DND-41 (cell line): ENCODE results near the gene AUTS2.

Experiments
- EZH2 ChIP-seq: IDR thresholded peaks from 3 replicates; pipeline ENCODE4 v1.6.1; 2012; ENCODE audit warnings: borderline replicate concordance, low read depth, mild to moderate bottlenecking, moderate library complexity, low read length, inconsistent platforms; ENCODE audit not compliant: severe bottlenecking
- TF ChIP-seq, protein P1 (sequence below): IDR thresholded peaks from 2 replicates; pipeline ENCODE4 v1.5.1; 2012; ENCODE audit warnings: borderline replicate concordance, low read length, moderate library complexity, mild to moderate bottlenecking; ENCODE audit not compliant: poor library complexity, severe bottlenecking; ENCODE audit errors: extremely low read depth

DNA sequence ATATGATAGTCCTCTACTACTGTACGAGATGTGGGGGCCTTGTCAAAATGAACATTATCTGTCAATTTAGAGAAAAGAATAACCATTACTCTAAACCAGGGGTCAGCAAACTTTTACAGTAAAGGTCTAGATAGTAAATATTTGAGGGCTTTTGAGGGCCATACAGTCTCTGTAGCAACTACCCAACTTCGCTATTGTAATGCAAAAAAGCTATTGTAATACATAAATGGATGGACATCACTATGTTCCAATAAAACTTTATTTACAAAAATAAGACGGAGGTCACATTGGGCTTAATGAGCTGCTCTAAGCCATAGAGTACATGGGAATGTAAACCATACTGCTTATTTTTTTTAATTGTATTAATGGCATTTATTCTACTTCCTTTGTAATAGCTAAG is 1055.9 kb downstream of the AUTS2 start:
- TF ChIP-seq, protein P1, sequence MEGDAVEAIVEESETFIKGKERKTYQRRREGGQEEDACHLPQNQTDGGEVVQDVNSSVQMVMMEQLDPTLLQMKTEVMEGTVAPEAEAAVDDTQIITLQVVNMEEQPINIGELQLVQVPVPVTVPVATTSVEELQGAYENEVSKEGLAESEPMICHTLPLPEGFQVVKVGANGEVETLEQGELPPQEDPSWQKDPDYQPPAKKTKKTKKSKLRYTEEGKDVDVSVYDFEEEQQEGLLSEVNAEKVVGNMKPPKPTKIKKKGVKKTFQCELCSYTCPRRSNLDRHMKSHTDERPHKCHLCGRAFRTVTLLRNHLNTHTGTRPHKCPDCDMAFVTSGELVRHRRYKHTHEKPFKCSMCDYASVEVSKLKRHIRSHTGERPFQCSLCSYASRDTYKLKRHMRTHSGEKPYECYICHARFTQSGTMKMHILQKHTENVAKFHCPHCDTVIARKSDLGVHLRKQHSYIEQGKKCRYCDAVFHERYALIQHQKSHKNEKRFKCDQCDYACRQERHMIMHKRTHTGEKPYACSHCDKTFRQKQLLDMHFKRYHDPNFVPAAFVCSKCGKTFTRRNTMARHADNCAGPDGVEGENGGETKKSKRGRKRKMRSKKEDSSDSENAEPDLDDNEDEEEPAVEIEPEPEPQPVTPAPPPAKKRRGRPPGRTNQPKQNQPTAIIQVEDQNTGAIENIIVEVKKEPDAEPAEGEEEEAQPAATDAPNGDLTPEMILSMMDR, result no peak
- no peak for TF ChIP-seq EZH2
